Limb (tissue), 2 donors: ENCODE results near the gene SYTL2.

Experiments used
- DNase-seq, 2 donors: peaks; one replicate each; pipeline ENCODE4 v3.0.0-alpha.2; 2016; ENCODE audit errors: extremely low spot score in 2 of 2

Gene SYTL2

GRCh38 chr11:85827748-85828639 is 17.1 kb upstream of the SYTL2 start:
- no peak for DNase-seq

- peak in 1 of 2 donors; percentile 58 for DNase-seq
Observed at GRCh38 chr11:85826116-85826855, 15.3 kb upstream of the SYTL2 start.

- no peak for DNase-seq
Observed at GRCh38 chr11:85825616-85826015, 14.7 kb upstream of the SYTL2 start.

- DNase-seq: no peak
Observed at GRCh38 chr11:85823816-85824215, 12.9 kb upstream of the SYTL2 start.

DNA sequence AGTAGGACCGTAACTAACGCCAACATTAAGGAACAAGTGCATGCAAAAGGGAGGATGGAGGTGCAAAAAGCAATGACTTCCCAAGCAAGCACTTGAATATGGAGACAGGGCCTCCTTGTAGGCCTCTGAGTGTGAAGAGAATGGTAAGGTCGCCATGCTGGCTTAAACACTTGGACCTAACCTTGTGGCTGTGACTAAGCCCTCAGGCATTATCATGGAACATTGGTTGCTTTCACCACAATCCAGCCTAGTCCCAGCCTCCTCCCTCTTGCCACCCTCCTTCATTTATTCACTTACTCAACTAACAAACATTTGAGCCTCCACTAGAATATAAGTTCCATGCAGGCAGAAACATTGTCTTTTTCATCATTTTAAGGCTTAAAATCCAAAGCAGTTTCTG is 11.9 kb upstream of the SYTL2 start:
- no peak for DNase-seq

- no peak for DNase-seq
Observed at GRCh38 chr11:85821636-85822035, 10.7 kb upstream of the SYTL2 start.

DNA sequence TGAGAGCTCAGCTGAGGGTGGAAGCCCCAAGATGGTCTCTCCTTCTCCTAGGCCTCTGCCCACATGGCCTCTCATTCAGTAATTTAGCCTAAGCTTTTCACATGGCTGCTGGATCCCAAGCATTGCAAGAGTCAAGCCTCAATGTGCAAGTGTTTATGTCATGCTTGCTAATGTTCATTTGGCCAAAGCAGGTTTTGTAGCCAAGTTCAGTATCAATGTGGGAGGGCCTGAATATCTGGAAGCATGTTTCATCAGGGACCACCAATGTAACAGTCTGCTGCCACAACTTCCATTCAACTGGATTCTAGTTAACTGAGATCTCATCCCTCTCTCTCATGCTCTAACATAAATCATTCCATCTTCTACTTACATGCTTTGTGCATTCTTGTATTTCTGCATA is 8.5 kb upstream of the SYTL2 start:
- no peak for DNase-seq

DNA sequence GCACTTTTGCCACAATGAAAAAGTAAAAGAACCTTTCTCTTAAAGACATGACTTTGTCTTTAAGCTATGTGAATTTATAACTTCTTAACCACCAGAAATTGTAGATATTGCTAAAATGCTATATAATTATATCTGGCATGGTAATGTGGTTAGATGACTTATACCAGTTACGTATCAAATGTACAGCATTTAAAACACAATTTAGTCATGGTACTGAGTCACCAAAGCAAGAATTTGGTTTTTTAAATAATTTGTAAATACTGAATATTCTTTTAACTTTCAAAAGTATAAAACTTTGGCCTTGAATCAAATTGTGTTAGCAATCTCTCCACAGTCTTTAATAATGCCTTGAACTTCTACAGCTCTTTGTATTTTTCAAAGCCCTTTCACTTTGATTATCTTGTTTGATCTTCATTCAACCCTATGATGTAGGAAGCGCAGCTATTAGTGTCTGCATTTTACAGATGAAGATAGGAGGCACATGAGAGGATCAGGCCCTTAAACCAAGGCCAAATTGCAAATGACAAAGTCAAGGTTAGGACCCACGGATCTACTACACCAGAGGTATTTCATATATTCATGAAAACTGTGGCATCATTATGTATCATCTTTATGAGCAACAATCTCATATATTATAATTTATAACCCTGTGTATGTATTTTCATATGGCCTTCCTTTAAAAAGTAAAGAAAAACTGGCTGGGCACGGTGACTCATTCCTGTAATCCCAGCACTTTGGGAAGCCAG is 4.4 kb upstream of the SYTL2 start:
- no peak for DNase-seq

GRCh38 chr11:85813721-85814120 is 2.8 kb upstream of the SYTL2 start:
- DNase-seq: no peak

GRCh38 chr11:85811624-85812023 is 683 bp upstream of the SYTL2 start:
- DNase-seq: no peak

- DNase-seq: no peak
Observed at GRCh38 chr11:85810521-85810870, 445 bp downstream of the SYTL2 start.

GRCh38 chr11:85809863-85810262 is 1.1 kb downstream of the SYTL2 start:
- no peak for DNase-seq

- DNase-seq: no peak
Observed at GRCh38 chr11:85809191-85809590, 1.8 kb downstream of the SYTL2 start.

GRCh38 chr11:85806876-85807275 is 4.1 kb downstream of the SYTL2 start:
- DNase-seq: no peak

- DNase-seq: no peak
Observed at GRCh38 chr11:85806016-85806415, 4.9 kb downstream of the SYTL2 start.

GRCh38 chr11:85805387-85805786 is 5.6 kb downstream of the SYTL2 start:
- no peak for DNase-seq

DNA sequence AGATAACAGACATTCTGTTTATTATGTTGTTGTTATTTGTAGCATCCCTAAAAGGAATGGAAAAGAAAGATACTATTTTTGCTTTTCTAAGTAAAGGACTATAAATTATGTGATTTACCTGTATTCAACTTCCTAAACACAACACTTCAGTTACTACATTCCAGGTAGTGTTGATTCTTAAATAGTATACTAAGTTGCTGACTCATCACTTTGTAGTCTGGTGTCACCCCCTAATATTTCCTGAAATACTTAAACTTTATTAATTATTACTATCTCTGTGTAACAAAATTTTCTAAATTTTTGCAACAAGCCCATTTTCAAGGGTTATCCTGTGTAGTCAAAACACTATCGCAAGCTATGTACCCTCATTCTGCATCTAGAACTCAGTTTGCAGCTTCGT is 7.0 kb downstream of the SYTL2 start:
- no peak for DNase-seq

DNA sequence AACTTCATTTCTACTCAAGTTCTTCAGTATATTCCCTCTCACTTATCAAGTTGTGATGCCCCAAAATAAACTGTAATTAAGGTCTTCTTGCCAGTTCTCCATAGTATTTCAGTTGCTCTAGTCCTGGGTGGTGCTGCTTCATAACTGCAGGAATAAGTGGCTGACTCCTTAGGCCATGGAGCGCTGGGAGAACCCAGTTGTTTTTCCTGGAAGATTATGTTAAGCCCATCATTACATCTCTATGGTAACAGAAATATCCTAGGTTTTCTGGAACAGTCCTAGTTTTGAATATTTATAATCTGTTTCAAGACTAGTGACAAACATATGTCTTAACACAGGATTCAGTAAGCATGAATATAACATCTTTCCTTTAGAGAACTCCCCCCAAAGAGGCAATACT is 7.6 kb downstream of the SYTL2 start:
- no peak for DNase-seq

- no peak for DNase-seq
Observed at GRCh38 chr11:85801527-85801926, 9.4 kb downstream of the SYTL2 start.

GRCh38 chr11:85800595-85801342 is 10.2 kb downstream of the SYTL2 start:
- no peak for DNase-seq

- no peak for DNase-seq
Observed at GRCh38 chr11:85799142-85799541, 11.8 kb downstream of the SYTL2 start.
